ENCODE results near the gene ABCG8. TPM values are rescaled to one million over a fixed set of nuclear protein-coding genes. Genes with fewer than 3 reads are reported as not detected.

ABCG8 gene
- total RNA-seq, 1 donor from 2014 or later, result not detected

GRCh38 chr2:43884689-43885088 lies 45.9 kb downstream of the ABCG8 start:
- H3K27me3 Mint-ChIP-seq (ENCODE audit: low read depth), result no peaks in the 10 kb centered on the region
- H3K36me3 Mint-ChIP-seq (ENCODE audit: low read depth), result peaks cover 15% of the 10 kb centered on the region
- no peaks in the 10 kb centered on the region for H3K4me1 Mint-ChIP-seq
- no peak overlapping the region for H3K4me3 Mint-ChIP-seq
- no peak for DNase-seq (ENCODE audit: low read depth, low spot score)
- H3K9me3 Mint-ChIP-seq, result no peaks in the 10 kb centered on the region
- TF ChIP-seq CTCF (conservative IDR thresholded peaks at IDR 0.05), result no peak
- H3K27ac Mint-ChIP-seq (ENCODE audit: unreplicated experiment), result no peak overlapping the region

GRCh38 chr2:43885132-43885632 lies 46.4 kb downstream of the ABCG8 start:
- H3K27ac Mint-ChIP-seq (ENCODE audit: unreplicated experiment), result no peak overlapping the region
- H3K36me3 Mint-ChIP-seq (ENCODE audit: low read depth), result peaks cover 19% of the 10 kb centered on the region
- no peak for DNase-seq (ENCODE audit: low read depth, low spot score)
- H3K4me1 Mint-ChIP-seq, result no peaks in the 10 kb centered on the region
- no peaks in the 10 kb centered on the region for H3K9me3 Mint-ChIP-seq
- H3K27me3 Mint-ChIP-seq (ENCODE audit: low read depth), result no peaks in the 10 kb centered on the region
- no peak for TF ChIP-seq CTCF (conservative IDR thresholded peaks at IDR 0.05)
- H3K4me3 Mint-ChIP-seq, result no peak overlapping the region

GRCh38 chr2:43887176-43887575 lies 48.4 kb downstream of the ABCG8 start:
- Mint-ChIP-seq H3K36me3 (ENCODE audit: low read depth) (peaks cover 26% of the 10 kb centered on the region), H3K4me1 (no peaks in the 10 kb centered on the region), H3K4me3 (no peak overlapping the region), H3K9me3 (no peaks in the 10 kb centered on the region), H3K27ac (ENCODE audit: unreplicated experiment) (no peak overlapping the region), H3K27me3 (ENCODE audit: low read depth) (no peaks in the 10 kb centered on the region)
- TF ChIP-seq CTCF (conservative IDR thresholded peaks at IDR 0.05), result no peak
- no peak for DNase-seq (ENCODE audit: low read depth, low spot score)

DNA sequence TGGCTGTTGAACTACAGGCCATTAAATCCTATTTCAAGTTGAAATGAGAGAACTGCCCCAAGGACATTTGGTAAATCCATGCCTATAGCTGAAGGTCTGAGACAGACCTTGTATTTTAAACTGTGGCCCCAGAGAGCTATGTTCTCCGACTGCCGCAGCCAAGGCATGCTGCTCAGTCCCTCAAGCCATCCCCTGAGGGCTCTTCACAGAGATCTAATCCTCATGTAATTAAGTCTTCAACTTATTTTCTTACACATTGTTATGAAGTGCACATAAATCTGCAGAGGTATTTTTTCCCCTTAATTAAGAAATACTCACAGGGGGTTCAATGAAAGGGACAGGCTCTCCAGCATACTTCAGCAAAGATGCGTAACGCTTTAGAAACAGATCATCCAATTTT lies 50.6 kb downstream of the ABCG8 start:
- Mint-ChIP-seq H3K27ac (ENCODE audit: unreplicated experiment) (peak overlapping the region; percentile 3), H3K36me3 (ENCODE audit: low read depth) (peaks cover 39% of the 10 kb centered on the region), H3K4me1 (no peaks in the 10 kb centered on the region), H3K9me3 (no peaks in the 10 kb centered on the region), H3K27me3 (ENCODE audit: low read depth) (no peaks in the 10 kb centered on the region), H3K4me3 (no peak overlapping the region)
- DNase-seq (ENCODE audit: low read depth, low spot score), result no peak
- no peak for TF ChIP-seq CTCF (conservative IDR thresholded peaks at IDR 0.05)

DNA sequence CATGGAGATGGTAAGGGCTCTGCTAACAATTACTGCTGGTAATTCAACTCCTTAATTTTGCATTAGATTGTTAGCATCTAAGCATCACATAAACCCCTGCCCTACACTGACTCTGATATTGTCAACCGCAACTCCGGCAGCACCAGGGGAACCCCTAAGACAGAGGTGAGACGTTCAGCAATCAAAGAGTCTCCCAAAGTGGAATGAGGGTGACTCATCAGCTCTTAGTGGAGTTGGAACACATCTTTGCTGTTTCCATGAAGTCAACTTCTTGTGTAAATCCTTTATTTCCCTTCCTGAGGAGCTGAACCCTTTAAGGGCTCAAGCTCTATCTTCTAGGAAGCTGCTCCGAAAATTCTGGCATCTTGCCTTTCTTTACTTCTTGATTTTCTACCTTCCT lies 52.1 kb downstream of the ABCG8 start:
- Mint-ChIP-seq H3K36me3 (ENCODE audit: low read depth) (peaks cover 41% of the 10 kb centered on the region), H3K4me3 (no peak overlapping the region), H3K27me3 (ENCODE audit: low read depth) (no peaks in the 10 kb centered on the region), H3K27ac (ENCODE audit: unreplicated experiment) (peak overlapping the region; percentile 55), H3K4me1 (no peaks in the 10 kb centered on the region), H3K9me3 (no peaks in the 10 kb centered on the region)
- DNase-seq (ENCODE audit: low read depth, low spot score), result no peak
- no peak for TF ChIP-seq CTCF (conservative IDR thresholded peaks at IDR 0.05)

DNA sequence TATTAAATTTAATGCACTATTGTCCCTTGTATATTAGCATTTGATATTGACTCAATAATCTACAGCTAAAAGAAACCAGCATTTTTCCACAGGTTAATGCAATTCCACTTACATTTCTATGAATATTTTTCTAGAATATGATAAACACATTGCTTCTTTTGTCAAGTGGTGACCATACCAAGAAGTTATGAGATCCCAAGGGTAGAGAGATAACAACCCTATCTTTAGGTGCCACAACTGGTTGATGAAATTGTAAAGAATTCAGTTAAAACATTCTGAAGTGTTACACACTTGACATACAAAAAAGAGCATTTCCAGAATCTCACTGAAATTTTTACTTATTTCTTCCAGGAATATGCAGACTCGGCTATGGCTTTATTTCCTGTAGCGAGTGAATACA lies 56.0 kb downstream of the ABCG8 start:
- H3K4me3 Mint-ChIP-seq, result no peak overlapping the region
- H3K36me3 Mint-ChIP-seq (ENCODE audit: low read depth), result peaks cover 41% of the 10 kb centered on the region
- H3K4me1 Mint-ChIP-seq, result no peaks in the 10 kb centered on the region
- no peak for TF ChIP-seq CTCF (conservative IDR thresholded peaks at IDR 0.05)
- H3K27ac Mint-ChIP-seq (ENCODE audit: unreplicated experiment), result no peak overlapping the region
- DNase-seq (ENCODE audit: low read depth, low spot score), result no peak
- H3K9me3 Mint-ChIP-seq, result no peaks in the 10 kb centered on the region
- H3K27me3 Mint-ChIP-seq (ENCODE audit: low read depth), result no peaks in the 10 kb centered on the region

All from neural crest cell (in vitro differentiated cells).